MM.1S (cell line): ENCODE results near the gene RUNDC3A.

ENCODE experiments used
- DNase-seq: peaks from one replicate; pipeline ENCODE4 v3.0.0-alpha.2; 2015
- H2AFZ ChIP-seq: fragments of 300-600 bp; sonication (generic); 2 replicates; pipeline ENCODE4 v1.6.0; 2016; ENCODE audit warnings: antibody characterized with exemption, low read length
- H3F3A ChIP-seq: fragments of 300-600 bp; sonication (generic); 2 replicates; pipeline ENCODE4 v1.6.1; 2016; ENCODE audit warnings: mild to moderate bottlenecking, antibody characterized with exemption, low read length, moderate library complexity, mixed read lengths; ENCODE audit not compliant: insufficient read depth
- H3K27ac ChIP-seq: fragments of 300-600 bp; sonication (generic); 2 replicates; pipeline ENCODE4 v1.5.1; 2016; ENCODE audit warnings: mild to moderate bottlenecking, low read length
- H3K27me3 ChIP-seq: fragments of 300-600 bp; sonication (generic); replicated peaks from 2 replicates; pipeline ENCODE4 v1.6.0; 2016; ENCODE audit warnings: low read length; ENCODE audit not compliant: insufficient read depth
- H3K36me3 ChIP-seq: fragments of 300-600 bp; sonication (generic); replicated peaks from 2 replicates; pipeline ENCODE4 v1.6.1; 2016; ENCODE audit warnings: mild to moderate bottlenecking, low read length, mixed read lengths; ENCODE audit not compliant: insufficient read depth
- H3K4me1 ChIP-seq: fragments of 300-600 bp; sonication (generic); 2 replicates; pipeline ENCODE4 v1.6.1; 2016; ENCODE audit warnings: low read length, mixed read lengths
- H3K4me2 ChIP-seq: fragments of 300-600 bp; sonication (generic); 2 replicates; pipeline ENCODE4 v1.6.0; 2016; ENCODE audit warnings: low read depth, low read length
- H3K4me3 ChIP-seq: fragments of 300-600 bp; sonication (generic); 2 replicates; pipeline ENCODE4 v1.5.1; 2016; ENCODE audit warnings: low read length, mixed read lengths
- H3K79me2 ChIP-seq: fragments of 300-600 bp; sonication (generic); 2 replicates; pipeline ENCODE4 v1.6.1; 2016; ENCODE audit warnings: mixed run types, low read length, mixed read lengths
- H3K9ac ChIP-seq: fragments of 300-600 bp; sonication (generic); 2 replicates; pipeline ENCODE4 v1.6.1; 2016; ENCODE audit warnings: low read length, mixed read lengths
- H3K9me2 ChIP-seq: fragments of 300-600 bp; sonication (generic); replicated peaks from 2 replicates; pipeline ENCODE4 v1.6.1; 2016; ENCODE audit warnings: mild to moderate bottlenecking, low read length, mixed read lengths; ENCODE audit not compliant: insufficient read depth
- H3K9me3 ChIP-seq: fragments of 300-600 bp; sonication (generic); replicated peaks from 2 replicates; pipeline ENCODE4 v1.6.1; 2016; ENCODE audit warnings: mild to moderate bottlenecking, low read length, mixed read lengths; ENCODE audit not compliant: insufficient read depth
- H4K20me1 ChIP-seq: fragments of 300-600 bp; sonication (generic); 2 replicates; pipeline ENCODE4 v1.6.1; 2016; ENCODE audit warnings: mild to moderate bottlenecking, low read length, moderate library complexity, mixed read lengths; ENCODE audit not compliant: insufficient read depth
- EZH2 ChIP-seq: fragments of 300-600 bp; sonication (generic); optimal IDR thresholded peaks from 2 replicates; pipeline ENCODE3; 2017; ENCODE audit warnings: low read depth, mild to moderate bottlenecking, antibody characterized with exemption, low read length, mixed read lengths
- EZH2phosphoT487 ChIP-seq: fragments of 300-600 bp; sonication (generic); IDR thresholded peaks from 2 replicates; pipeline ENCODE4 v1.6.1; 2018; ENCODE audit warnings: antibody characterized with exemption, low read length
- TF ChIP-seq, protein P1 (sequence below): fragments of 300-600 bp; sonication (generic); IDR thresholded peaks from 2 replicates; pipeline ENCODE4 v1.5.1; 2016; ENCODE audit warnings: antibody characterized with exemption, low read length, mixed read lengths

RUNDC3A gene

DNA sequence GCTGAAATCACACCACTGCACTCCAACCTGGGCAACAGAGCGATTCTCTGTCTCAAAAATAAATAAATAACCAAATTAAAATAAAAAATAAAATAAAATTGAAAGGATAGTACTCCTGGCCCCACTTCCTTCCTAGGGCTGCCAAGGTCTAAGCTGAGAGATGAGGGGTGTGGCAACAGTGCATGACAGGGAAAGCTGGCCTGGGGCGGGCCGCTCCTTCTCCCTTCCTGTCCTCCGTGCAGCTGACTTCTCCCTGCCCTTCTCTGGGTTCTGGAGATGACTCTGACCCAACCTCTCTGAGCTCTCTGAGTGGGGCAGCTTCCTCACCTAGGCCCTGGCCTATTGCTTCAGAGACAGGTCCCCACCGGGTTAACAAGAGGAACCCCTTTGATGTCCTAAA, 25.0 kb downstream of the RUNDC3A start:
- H3K36me3 ChIP-seq = no peaks in the 10 kb centered on the region
- H2AFZ ChIP-seq = no peak overlapping the region
- TF ChIP-seq EZH2phosphoT487 = no peak
- no peak for TF ChIP-seq EZH2
- TF ChIP-seq, protein P1, sequence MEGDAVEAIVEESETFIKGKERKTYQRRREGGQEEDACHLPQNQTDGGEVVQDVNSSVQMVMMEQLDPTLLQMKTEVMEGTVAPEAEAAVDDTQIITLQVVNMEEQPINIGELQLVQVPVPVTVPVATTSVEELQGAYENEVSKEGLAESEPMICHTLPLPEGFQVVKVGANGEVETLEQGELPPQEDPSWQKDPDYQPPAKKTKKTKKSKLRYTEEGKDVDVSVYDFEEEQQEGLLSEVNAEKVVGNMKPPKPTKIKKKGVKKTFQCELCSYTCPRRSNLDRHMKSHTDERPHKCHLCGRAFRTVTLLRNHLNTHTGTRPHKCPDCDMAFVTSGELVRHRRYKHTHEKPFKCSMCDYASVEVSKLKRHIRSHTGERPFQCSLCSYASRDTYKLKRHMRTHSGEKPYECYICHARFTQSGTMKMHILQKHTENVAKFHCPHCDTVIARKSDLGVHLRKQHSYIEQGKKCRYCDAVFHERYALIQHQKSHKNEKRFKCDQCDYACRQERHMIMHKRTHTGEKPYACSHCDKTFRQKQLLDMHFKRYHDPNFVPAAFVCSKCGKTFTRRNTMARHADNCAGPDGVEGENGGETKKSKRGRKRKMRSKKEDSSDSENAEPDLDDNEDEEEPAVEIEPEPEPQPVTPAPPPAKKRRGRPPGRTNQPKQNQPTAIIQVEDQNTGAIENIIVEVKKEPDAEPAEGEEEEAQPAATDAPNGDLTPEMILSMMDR = no peak
- DNase-seq = no peak
- no peaks in the 10 kb centered on the region for H4K20me1 ChIP-seq
- no peak overlapping the region for H3K27ac ChIP-seq
- no peak overlapping the region for H3K4me3 ChIP-seq
- peaks cover 3% of the 10 kb centered on the region; the same call in 1 of the 2 replicates for H3F3A ChIP-seq
- peaks cover 4% of the 10 kb centered on the region; the same call in 1 of the 2 replicates for H3K4me1 ChIP-seq
- H3K9me3 ChIP-seq = no peaks in the 10 kb centered on the region
- no peaks in the 10 kb centered on the region for H3K79me2 ChIP-seq
- no peak overlapping the region for H3K9ac ChIP-seq
- no peak overlapping the region for H3K4me2 ChIP-seq
- H3K9me2 ChIP-seq = no peaks in the 10 kb centered on the region
- H3K27me3 ChIP-seq = no peaks in the 10 kb centered on the region

DNA sequence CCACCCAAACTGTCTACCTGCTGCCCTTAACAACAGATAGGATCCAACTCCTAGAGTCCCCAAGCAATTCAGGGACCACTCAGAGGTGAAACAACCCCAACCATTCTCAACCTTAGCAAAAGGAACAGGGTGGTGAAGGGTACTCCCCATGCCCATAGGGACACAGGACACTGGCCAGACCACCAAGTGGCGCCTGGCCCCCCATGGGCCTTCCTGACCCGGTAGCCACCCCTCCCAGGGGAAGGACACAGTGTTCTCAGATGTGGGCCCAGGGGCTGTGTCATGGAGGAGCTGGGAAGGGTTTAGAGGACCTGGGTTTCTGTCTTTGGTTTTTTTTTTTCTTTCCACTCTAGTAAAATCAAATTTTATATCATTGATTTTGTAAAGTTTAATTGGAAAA, 25.9 kb downstream of the RUNDC3A start:
- no peak overlapping the region for H3K4me2 ChIP-seq
- H3F3A ChIP-seq = no peaks in the 10 kb centered on the region
- H2AFZ ChIP-seq = no peak overlapping the region
- H3K9me2 ChIP-seq = no peaks in the 10 kb centered on the region
- no peak overlapping the region for H3K27ac ChIP-seq
- H3K9me3 ChIP-seq = no peaks in the 10 kb centered on the region
- no peak overlapping the region for H3K4me3 ChIP-seq
- no peaks in the 10 kb centered on the region for H3K79me2 ChIP-seq
- no peaks in the 10 kb centered on the region for H3K27me3 ChIP-seq
- TF ChIP-seq, protein P1 = no peak
- no peak for TF ChIP-seq EZH2phosphoT487
- peaks cover 4% of the 10 kb centered on the region; the same call in 1 of the 2 replicates for H3K4me1 ChIP-seq
- DNase-seq = no peak
- H3K36me3 ChIP-seq = no peaks in the 10 kb centered on the region
- H3K9ac ChIP-seq = no peak overlapping the region
- H4K20me1 ChIP-seq = no peaks in the 10 kb centered on the region

DNA sequence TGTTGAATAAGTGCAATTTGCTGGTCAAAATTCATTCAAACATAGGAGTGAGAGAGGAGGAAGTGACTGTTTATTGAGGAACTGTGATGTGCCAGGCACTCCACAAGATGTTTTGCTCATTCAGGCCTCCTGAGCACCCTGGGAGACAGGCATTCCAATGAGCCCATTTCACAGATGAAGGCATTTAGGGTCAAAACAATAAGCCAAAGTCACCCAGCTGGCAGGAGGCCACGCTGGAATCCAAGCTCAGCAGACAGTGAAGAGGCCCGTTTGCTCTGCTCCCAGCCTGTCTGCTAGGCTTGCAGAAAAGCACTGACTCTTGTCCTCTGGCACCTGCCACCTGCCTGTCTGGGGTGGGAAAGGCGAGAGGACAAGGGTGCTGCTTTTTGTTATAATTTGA, 26.3 kb downstream of the RUNDC3A start:
- Histone ChIP-seq H4K20me1 (no peaks in the 10 kb centered on the region), H3K36me3 (no peaks in the 10 kb centered on the region), H3F3A (no peaks in the 10 kb centered on the region), H3K4me3 (no peak overlapping the region), H3K27ac (no peak overlapping the region), H3K9me2 (no peaks in the 10 kb centered on the region), H3K4me1 (peaks cover 4% of the 10 kb centered on the region; the same call in 1 of the 2 replicates), H3K9me3 (no peaks in the 10 kb centered on the region), H2AFZ (no peak overlapping the region), H3K4me2 (no peak overlapping the region), H3K27me3 (no peaks in the 10 kb centered on the region), H3K79me2 (no peaks in the 10 kb centered on the region), H3K9ac (no peak overlapping the region)
- TF ChIP-seq EZH2 = no peak
- TF ChIP-seq, protein P1 = no peak
- no peak for TF ChIP-seq EZH2phosphoT487
- DNase-seq = no peak

DNA sequence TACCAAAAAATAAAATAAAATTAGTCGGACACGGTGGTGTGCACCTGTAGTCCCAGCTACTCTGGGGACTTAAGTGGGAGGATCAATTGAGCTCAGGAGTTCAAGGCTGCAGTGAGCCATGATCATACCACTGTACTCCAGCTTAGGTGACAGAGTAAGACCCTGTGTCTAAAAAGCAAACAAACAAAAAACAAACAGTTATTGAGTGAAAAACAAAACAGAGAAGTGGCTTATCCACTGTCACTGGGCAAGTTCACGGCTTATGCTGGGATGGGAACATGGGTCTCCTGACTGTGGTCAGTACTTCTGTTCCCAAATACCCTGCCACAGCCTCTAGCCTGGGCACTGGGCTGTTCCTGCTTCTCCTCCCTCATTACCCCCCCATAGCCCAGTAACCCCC, 27.2 kb downstream of the RUNDC3A start:
- no peak overlapping the region for H3K4me2 ChIP-seq
- H3K36me3 ChIP-seq = no peaks in the 10 kb centered on the region
- peaks cover 4% of the 10 kb centered on the region; the same call in 1 of the 2 replicates for H3K4me1 ChIP-seq
- H3K79me2 ChIP-seq = no peaks in the 10 kb centered on the region
- H3K27ac ChIP-seq = no peak overlapping the region
- no peak for DNase-seq
- H3F3A ChIP-seq = no peaks in the 10 kb centered on the region
- H2AFZ ChIP-seq = no peak overlapping the region
- TF ChIP-seq EZH2phosphoT487 (no peak), EZH2 (no peak)
- TF ChIP-seq, protein P1 = no peak
- no peaks in the 10 kb centered on the region for H3K27me3 ChIP-seq
- H3K9me3 ChIP-seq = no peaks in the 10 kb centered on the region
- no peaks in the 10 kb centered on the region for H3K9me2 ChIP-seq
- H3K4me3 ChIP-seq = no peak overlapping the region
- H3K9ac ChIP-seq = no peak overlapping the region
- H4K20me1 ChIP-seq = no peaks in the 10 kb centered on the region
